PFSK-1 (cell line): ENCODE data around the gene S100A12.

Experiments
- FOXP2 ChIP-seq: optimal IDR thresholded peaks from 2 replicates; pipeline ENCODE3; 2011; ENCODE audit warnings: borderline replicate concordance, control low read depth, inconsistent platforms; ENCODE audit not compliant: insufficient read depth; ENCODE audit errors: extremely low read length, extremely low read depth
- POLR2AphosphoS5 ChIP-seq: IDR thresholded peaks from 2 replicates; pipeline ENCODE4 v1.6.1; 2012; ENCODE audit warnings: low read depth, mild to moderate bottlenecking, control low read depth, low read length, moderate library complexity
- SIN3A ChIP-seq: IDR thresholded peaks from 2 replicates; pipeline ENCODE4 v1.6.1; 2012; ENCODE audit warnings: mild to moderate bottlenecking, low read length, moderate library complexity, borderline replicate concordance; ENCODE audit not compliant: insufficient read depth
- TAF1 ChIP-seq: IDR thresholded peaks from 2 replicates; pipeline ENCODE4 v1.6.1; 2012; ENCODE audit warnings: low read length, control low read depth, borderline replicate concordance; ENCODE audit not compliant: insufficient read depth
- TF ChIP-seq, protein P1 (sequence below), 2 experiments: IDR thresholded peaks; 2 replicates each; pipeline versions ENCODE4 v1.6.1 to v1.8.0; 2011 to 2012; ENCODE audit warnings: low read depth in 2 of 2, low read length in 2 of 2, control low read depth in 1 of 2, inconsistent platforms in 1 of 2, mild to moderate bottlenecking in 1 of 2, moderate library complexity in 1 of 2; ENCODE audit not compliant: insufficient read depth in 1 of 2

S100A12 gene

GRCh38 chr1:153397051-153397923 is 21.9 kb upstream of the S100A12 start:
- TF ChIP-seq SIN3A = no peak
- TF ChIP-seq, protein P1, sequence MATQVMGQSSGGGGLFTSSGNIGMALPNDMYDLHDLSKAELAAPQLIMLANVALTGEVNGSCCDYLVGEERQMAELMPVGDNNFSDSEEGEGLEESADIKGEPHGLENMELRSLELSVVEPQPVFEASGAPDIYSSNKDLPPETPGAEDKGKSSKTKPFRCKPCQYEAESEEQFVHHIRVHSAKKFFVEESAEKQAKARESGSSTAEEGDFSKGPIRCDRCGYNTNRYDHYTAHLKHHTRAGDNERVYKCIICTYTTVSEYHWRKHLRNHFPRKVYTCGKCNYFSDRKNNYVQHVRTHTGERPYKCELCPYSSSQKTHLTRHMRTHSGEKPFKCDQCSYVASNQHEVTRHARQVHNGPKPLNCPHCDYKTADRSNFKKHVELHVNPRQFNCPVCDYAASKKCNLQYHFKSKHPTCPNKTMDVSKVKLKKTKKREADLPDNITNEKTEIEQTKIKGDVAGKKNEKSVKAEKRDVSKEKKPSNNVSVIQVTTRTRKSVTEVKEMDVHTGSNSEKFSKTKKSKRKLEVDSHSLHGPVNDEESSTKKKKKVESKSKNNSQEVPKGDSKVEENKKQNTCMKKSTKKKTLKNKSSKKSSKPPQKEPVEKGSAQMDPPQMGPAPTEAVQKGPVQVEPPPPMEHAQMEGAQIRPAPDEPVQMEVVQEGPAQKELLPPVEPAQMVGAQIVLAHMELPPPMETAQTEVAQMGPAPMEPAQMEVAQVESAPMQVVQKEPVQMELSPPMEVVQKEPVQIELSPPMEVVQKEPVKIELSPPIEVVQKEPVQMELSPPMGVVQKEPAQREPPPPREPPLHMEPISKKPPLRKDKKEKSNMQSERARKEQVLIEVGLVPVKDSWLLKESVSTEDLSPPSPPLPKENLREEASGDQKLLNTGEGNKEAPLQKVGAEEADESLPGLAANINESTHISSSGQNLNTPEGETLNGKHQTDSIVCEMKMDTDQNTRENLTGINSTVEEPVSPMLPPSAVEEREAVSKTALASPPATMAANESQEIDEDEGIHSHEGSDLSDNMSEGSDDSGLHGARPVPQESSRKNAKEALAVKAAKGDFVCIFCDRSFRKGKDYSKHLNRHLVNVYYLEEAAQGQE (IDR thresholded peaks at IDR 0.05; ENCODE audit: insufficient read depth in 1 of 2, low read depth in 2 of 2, low read length in 2 of 2) = no peak
- TF ChIP-seq POLR2AphosphoS5 = no peak
- no peak for TF ChIP-seq TAF1
- no peak for TF ChIP-seq FOXP2

- TF ChIP-seq POLR2AphosphoS5 (no peak), TAF1 (no peak), FOXP2 (no peak), SIN3A (no peak)
- TF ChIP-seq, protein P1 (IDR thresholded peaks at IDR 0.05; ENCODE audit: insufficient read depth in 1 of 2, low read depth in 2 of 2, low read length in 2 of 2) = no peak
Measured at GRCh38 chr1:153396461-153396860, 21.0 kb upstream of the S100A12 start.

- TF ChIP-seq TAF1 (no peak), POLR2AphosphoS5 (no peak), SIN3A (no peak), FOXP2 (no peak)
- TF ChIP-seq, protein P1 (IDR thresholded peaks at IDR 0.05; ENCODE audit: insufficient read depth in 1 of 2, low read depth in 2 of 2, low read length in 2 of 2) = no peak
Measured at GRCh38 chr1:153395776-153396175, 20.4 kb upstream of the S100A12 start.

DNA sequence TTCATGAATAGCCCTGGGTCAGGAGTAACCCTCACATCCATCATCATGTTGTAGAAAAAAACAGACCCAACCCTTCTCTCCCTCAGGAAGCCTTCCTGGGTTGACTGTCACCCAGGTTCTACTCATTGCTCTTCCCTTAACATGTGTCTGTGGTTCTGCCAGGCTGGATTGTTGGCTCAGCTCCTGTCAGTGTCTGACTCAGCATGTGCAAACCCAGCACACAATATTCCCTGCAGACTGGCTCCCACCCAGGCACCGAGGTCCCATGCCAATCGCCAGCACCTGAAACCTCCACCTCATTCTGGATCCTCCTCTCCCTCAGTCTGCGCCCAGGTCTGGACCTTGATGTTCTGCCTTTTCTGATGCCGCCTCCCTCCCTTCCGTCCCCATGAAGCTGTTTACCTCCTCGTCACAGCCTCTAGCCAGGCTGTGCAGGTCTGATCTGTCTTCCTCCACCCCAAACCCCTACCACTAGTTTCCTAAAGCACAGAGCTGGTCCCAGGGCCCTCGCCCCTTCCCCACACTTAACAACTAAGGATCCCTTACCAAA is 19.8 kb upstream of the S100A12 start:
- TF ChIP-seq, protein P1 (IDR thresholded peaks at IDR 0.05; ENCODE audit: insufficient read depth in 1 of 2, low read depth in 2 of 2, low read length in 2 of 2) = no peak
- TF ChIP-seq FOXP2 (no peak), TAF1 (no peak), POLR2AphosphoS5 (no peak), SIN3A (no peak)
